Karpas-422 (cell line): ENCODE data around the gene ZBTB7C. TPM values are rescaled to one million over a fixed set of nuclear protein-coding genes. Genes with fewer than 3 reads are reported as not detected.

Source experiments
- DNase-seq: peaks from one replicate; pipeline ENCODE4 v3.0.0-alpha.2; 2015
- H2AFZ ChIP-seq: fragments of 200-600 bp; sonication (generic); 2 replicates; pipeline ENCODE4 v1.6.1; 2014; ENCODE audit warnings: antibody characterized with exemption, low read length, mixed read lengths
- H3K27ac ChIP-seq: fragments of 200-600 bp; sonication (generic); 2 replicates; pipeline ENCODE4 v1.5.1; 2014; ENCODE audit warnings: mild to moderate bottlenecking, low read length, moderate library complexity
- H3K27me3 ChIP-seq: fragments of 200-600 bp; sonication (generic); 2 replicates; pipeline ENCODE4 v1.6.1; 2014; ENCODE audit warnings: low read length, mixed read lengths
- H3K36me3 ChIP-seq: fragments of 200-600 bp; sonication (generic); 2 replicates; pipeline ENCODE4 v1.6.1; 2014; ENCODE audit warnings: low read length, mixed read lengths; ENCODE audit not compliant: insufficient read depth
- H3K4me1 ChIP-seq: fragments of 200-600 bp; sonication (generic); 2 replicates; pipeline ENCODE4 v1.6.1; 2014; ENCODE audit warnings: mild to moderate bottlenecking, low read length, mixed read lengths
- H3K4me2 ChIP-seq: fragments of 200-600 bp; sonication (generic); 2 replicates; pipeline ENCODE4 v1.6.1; 2014; ENCODE audit warnings: low read length, low read depth, mild to moderate bottlenecking; ENCODE audit not compliant: poor library complexity, severe bottlenecking
- H3K4me3 ChIP-seq: fragments of 200-600 bp; sonication (generic); 2 replicates; pipeline ENCODE4 v1.5.1; 2014; ENCODE audit warnings: mild to moderate bottlenecking, antibody characterized with exemption, low read length, mixed read lengths
- H3K79me2 ChIP-seq: fragments of 200-600 bp; sonication (generic); 2 replicates; pipeline ENCODE4 v1.6.1; 2014; ENCODE audit warnings: mild to moderate bottlenecking, low read length, mixed read lengths
- H3K9ac ChIP-seq: fragments of 200-600 bp; sonication (generic); 2 replicates; pipeline ENCODE4 v1.6.0; 2014; ENCODE audit warnings: low read length
- H3K9me2 ChIP-seq: fragments of 200-600 bp; sonication (generic), shearing (Covaris generic); replicated peaks from 2 replicates; pipeline ENCODE4 v1.6.0; 2014; ENCODE audit warnings: mild to moderate bottlenecking, low read length, moderate library complexity; ENCODE audit not compliant: insufficient read depth
- H3K9me3 ChIP-seq: fragments of 300-700, 200-600 bp; sonication (generic); 2 replicates; pipeline ENCODE4 v1.6.1; 2014; ENCODE audit warnings: low read length, mixed read lengths
- H4K20me1 ChIP-seq: fragments of 200-600 bp; sonication (generic); 2 replicates; pipeline ENCODE4 v1.6.1; 2014; ENCODE audit warnings: mild to moderate bottlenecking, antibody characterized with exemption, low read length, low read depth; ENCODE audit not compliant: insufficient read depth
- total RNA-seq: library from RNA; depleted of rRNA; stranded (reverse); fragments of >200 nt; shearing (Covaris generic); gene quantifications from 2 replicates; pipeline ENCODE4 v1.2.3, GENCODE V29; 2014; ENCODE audit warnings: low replicate concordance

The ZBTB7C gene
- total RNA-seq, 1 experiment from 2014 or later, result not detected

GRCh38 chr18:48265328-48265727, 143.9 kb downstream of the ZBTB7C start:
- no peak overlapping the region for H3K27ac ChIP-seq
- H3K4me3 ChIP-seq, result no peak overlapping the region
- H3K27me3 ChIP-seq, result no peaks in the 10 kb centered on the region
- H3K9ac ChIP-seq, result no peak overlapping the region
- no peaks in the 10 kb centered on the region for H3K9me3 ChIP-seq
- no peaks in the 10 kb centered on the region for H3K9me2 ChIP-seq
- H3K36me3 ChIP-seq, result no peaks in the 10 kb centered on the region
- no peaks in the 10 kb centered on the region for H3K4me1 ChIP-seq
- no peak overlapping the region for H3K4me2 ChIP-seq
- H4K20me1 ChIP-seq, result no peaks in the 10 kb centered on the region
- DNase-seq, result no peak
- H2AFZ ChIP-seq, result no peak overlapping the region
- H3K79me2 ChIP-seq, result no peaks in the 10 kb centered on the region

DNA sequence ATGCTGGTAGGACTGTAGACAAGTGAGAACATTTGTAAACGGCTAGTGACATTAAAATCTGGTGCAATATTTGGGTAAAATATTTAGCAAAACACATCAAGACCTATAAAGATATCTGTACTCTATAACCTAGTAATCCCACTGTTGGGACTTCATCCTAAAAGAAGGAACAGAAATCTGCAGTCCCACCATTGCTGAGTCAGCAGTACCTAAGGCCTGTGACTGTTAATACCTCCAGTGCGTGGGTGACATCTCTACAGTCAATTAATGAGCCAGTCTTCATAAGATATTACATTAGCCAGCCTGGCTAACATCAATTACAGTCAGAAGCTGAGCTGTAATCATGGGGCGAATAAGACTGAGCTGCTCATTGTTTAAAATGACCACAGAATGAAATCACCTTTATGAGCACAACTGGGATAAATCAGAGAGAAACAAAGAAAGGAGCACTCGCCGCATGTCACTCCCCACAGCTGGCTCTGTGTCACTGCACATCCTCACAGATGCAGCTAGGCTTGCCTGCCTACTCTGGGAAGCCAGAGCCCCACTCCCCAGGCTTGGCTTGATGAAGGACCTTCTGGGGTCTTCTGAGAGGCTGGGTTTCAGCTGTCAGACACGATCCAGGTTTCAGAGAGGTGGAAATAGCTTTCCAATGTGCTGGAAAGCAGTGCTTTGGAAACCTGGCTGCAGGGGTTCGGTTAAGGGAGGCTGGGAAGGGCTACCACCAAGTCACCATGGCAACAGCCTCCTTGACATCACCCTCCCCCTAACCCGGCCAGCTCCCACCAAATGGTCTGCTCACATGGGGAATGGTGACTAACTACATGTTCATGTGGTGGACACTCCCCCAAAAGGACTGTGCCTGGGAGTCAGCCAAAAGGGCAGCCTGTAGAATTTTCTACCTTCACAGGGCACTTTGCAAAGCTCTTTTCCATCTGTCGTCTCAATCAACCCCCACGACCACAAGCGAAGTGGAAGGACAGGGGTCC, 145.0 kb downstream of the ZBTB7C start:
- Histone ChIP-seq H4K20me1 (no peaks in the 10 kb centered on the region), H2AFZ (no peak overlapping the region), H3K27ac (no peak overlapping the region), H3K36me3 (no peaks in the 10 kb centered on the region), H3K79me2 (no peaks in the 10 kb centered on the region), H3K4me1 (no peaks in the 10 kb centered on the region), H3K9me3 (no peaks in the 10 kb centered on the region), H3K9me2 (no peaks in the 10 kb centered on the region), H3K27me3 (no peaks in the 10 kb centered on the region), H3K4me2 (no peak overlapping the region), H3K4me3 (no peak overlapping the region), H3K9ac (no peak overlapping the region)
- no peak for DNase-seq

DNA sequence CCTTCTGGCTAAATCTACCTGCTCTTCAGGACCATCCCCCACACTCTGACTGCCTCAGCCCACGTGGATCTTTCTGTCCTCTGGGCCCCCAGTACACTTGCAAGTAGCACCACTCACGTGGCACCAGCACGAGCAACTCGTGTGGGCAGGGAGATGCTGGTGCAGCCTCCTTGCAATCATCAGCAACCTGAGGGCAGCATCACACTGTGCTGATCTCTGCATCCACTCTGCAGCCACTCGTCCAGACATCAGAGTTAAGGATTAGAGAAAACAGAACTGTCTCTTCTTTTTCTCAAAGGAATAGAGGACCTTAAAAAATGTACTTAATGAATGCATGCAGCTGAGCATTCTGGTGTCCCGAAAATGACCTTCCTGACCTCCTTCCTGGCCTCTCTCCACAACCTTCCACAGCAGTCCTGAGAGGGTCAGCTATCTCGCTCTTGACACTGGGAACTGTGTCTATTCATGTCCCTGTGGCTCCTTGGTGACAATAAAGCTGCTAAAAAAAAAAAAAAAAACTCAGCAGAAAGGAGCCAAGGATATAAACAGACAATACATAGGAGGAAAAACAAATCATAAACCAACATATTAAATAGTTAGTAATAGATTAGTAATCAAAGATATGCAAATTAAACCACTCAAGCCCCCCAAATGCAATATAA, 145.9 kb downstream of the ZBTB7C start:
- no peaks in the 10 kb centered on the region for H3K9me2 ChIP-seq
- no peaks in the 10 kb centered on the region for H3K79me2 ChIP-seq
- H3K27ac ChIP-seq, result no peak overlapping the region
- H3K27me3 ChIP-seq, result no peaks in the 10 kb centered on the region
- no peak overlapping the region for H3K9ac ChIP-seq
- no peaks in the 10 kb centered on the region for H4K20me1 ChIP-seq
- H3K36me3 ChIP-seq, result no peaks in the 10 kb centered on the region
- no peak overlapping the region for H2AFZ ChIP-seq
- DNase-seq, result no peak
- H3K9me3 ChIP-seq, result no peaks in the 10 kb centered on the region
- no peak overlapping the region for H3K4me3 ChIP-seq
- no peak overlapping the region for H3K4me2 ChIP-seq
- no peaks in the 10 kb centered on the region for H3K4me1 ChIP-seq

DNA sequence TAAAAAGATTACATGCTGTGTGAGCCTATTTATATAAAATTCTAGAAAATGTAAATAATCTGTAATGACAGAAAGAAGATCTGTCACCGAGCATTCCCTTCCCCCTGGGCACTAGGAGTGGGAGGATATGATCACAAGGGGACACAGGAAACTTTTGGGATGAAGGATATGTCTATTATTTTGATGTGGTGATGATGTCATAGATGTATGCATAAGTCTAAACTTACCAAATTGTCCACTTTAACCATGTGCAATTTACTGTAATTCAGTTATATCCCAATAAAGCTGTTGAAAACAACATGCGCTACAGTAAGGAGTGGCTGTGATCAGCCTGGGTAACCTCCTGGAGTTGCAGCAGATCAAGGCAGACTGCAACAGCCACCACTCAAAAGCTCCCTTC, 148.9 kb downstream of the ZBTB7C start:
- Histone ChIP-seq H3K27me3 (no peaks in the 10 kb centered on the region), H3K27ac (no peak overlapping the region), H3K4me3 (no peak overlapping the region), H4K20me1 (no peaks in the 10 kb centered on the region), H3K4me2 (no peak overlapping the region), H3K36me3 (no peaks in the 10 kb centered on the region), H3K4me1 (no peaks in the 10 kb centered on the region), H3K9ac (no peak overlapping the region), H3K9me2 (no peaks in the 10 kb centered on the region), H3K9me3 (no peaks in the 10 kb centered on the region), H2AFZ (no peak overlapping the region), H3K79me2 (no peaks in the 10 kb centered on the region)
- no peak for DNase-seq

DNA sequence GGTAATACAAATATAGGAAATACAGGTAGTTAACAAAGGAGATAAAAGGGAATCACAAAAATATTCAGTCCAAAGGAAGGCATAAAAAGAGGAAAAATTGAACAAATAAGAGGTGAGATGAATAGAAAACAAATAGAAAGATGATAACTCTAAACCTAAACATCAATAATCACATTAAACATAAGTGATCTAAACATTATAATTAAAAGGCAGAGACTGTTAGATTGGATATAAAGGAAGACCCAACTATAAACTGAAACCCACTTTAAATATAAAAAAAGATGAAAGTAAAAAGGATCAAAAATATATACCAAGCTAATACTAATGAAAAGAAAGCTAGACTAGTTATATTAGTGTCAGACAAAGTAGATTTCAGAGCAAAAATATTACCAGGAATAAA, 152.3 kb downstream of the ZBTB7C start:
- H3K4me1 ChIP-seq, result no peaks in the 10 kb centered on the region
- H3K4me2 ChIP-seq, result no peak overlapping the region
- H3K27me3 ChIP-seq, result no peaks in the 10 kb centered on the region
- no peak overlapping the region for H2AFZ ChIP-seq
- no peaks in the 10 kb centered on the region for H3K9me2 ChIP-seq
- H3K4me3 ChIP-seq, result no peak overlapping the region
- H3K9me3 ChIP-seq, result no peaks in the 10 kb centered on the region
- no peaks in the 10 kb centered on the region for H4K20me1 ChIP-seq
- no peak for DNase-seq
- no peak overlapping the region for H3K27ac ChIP-seq
- no peak overlapping the region for H3K9ac ChIP-seq
- no peaks in the 10 kb centered on the region for H3K36me3 ChIP-seq
- no peaks in the 10 kb centered on the region for H3K79me2 ChIP-seq

DNA sequence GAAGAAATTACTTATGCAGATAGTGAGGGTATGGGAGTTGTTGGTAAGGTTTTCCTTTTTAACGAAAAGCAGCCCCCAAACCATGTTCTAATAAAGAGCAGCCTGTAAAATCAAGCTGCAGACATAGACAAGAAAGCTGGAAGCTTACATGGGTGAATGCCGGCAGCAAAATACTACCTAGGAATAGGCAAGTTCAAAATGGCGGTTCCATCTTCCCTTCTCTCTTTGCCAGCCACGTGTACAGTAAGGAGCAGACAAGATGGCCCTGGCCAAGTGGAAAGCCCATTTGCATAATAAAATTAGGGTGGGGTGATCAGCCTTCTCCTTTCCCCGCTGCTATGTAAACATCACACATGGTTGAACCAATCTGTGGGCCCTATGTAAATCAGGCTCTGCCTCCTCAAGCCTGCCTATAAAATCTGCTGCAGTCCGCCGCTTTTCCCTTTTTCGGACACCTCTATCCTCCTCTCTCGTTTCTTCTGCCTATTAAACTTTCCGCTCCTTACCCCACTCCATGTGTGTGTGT, 155.0 kb downstream of the ZBTB7C start:
- Histone ChIP-seq H3K9me2 (no peaks in the 10 kb centered on the region), H3K4me2 (no peak overlapping the region), H2AFZ (no peak overlapping the region), H3K27me3 (no peaks in the 10 kb centered on the region), H3K9ac (no peak overlapping the region), H4K20me1 (no peaks in the 10 kb centered on the region), H3K36me3 (no peaks in the 10 kb centered on the region), H3K9me3 (no peaks in the 10 kb centered on the region), H3K4me1 (no peaks in the 10 kb centered on the region), H3K27ac (no peak overlapping the region), H3K79me2 (no peaks in the 10 kb centered on the region), H3K4me3 (no peak overlapping the region)
- DNase-seq, result no peak

GRCh38 chr18:48252525-48252924, 156.7 kb downstream of the ZBTB7C start:
- Histone ChIP-seq H3K4me1 (no peaks in the 10 kb centered on the region), H4K20me1 (no peaks in the 10 kb centered on the region), H3K4me3 (no peak overlapping the region), H3K9me2 (no peaks in the 10 kb centered on the region), H3K9ac (no peak overlapping the region), H3K27ac (no peak overlapping the region), H3K4me2 (no peak overlapping the region), H3K36me3 (no peaks in the 10 kb centered on the region), H3K27me3 (no peaks in the 10 kb centered on the region), H3K79me2 (no peaks in the 10 kb centered on the region), H3K9me3 (no peaks in the 10 kb centered on the region), H2AFZ (no peak overlapping the region)
- no peak for DNase-seq

- H3K4me1 ChIP-seq, result no peaks in the 10 kb centered on the region
- no peaks in the 10 kb centered on the region for H3K36me3 ChIP-seq
- no peak overlapping the region for H3K4me2 ChIP-seq
- H3K27ac ChIP-seq, result no peak overlapping the region
- no peaks in the 10 kb centered on the region for H3K27me3 ChIP-seq
- H3K9me3 ChIP-seq, result no peaks in the 10 kb centered on the region
- H4K20me1 ChIP-seq, result no peaks in the 10 kb centered on the region
- H3K9me2 ChIP-seq, result no peaks in the 10 kb centered on the region
- no peaks in the 10 kb centered on the region for H3K79me2 ChIP-seq
- DNase-seq, result no peak
- no peak overlapping the region for H3K9ac ChIP-seq
- no peak overlapping the region for H3K4me3 ChIP-seq
- H2AFZ ChIP-seq, result no peak overlapping the region
These were observed 158.3 kb downstream of the ZBTB7C start for GRCh38 chr18:48250918-48251317.
